K562 (cell line): Measurements from ENCODE around the gene NAA38. TPM values are rescaled to one million over a fixed set of nuclear protein-coding genes. Genes with fewer than 3 reads are reported as not detected.
A peak's percentile ranks its signal among the peaks of the same experiment; 100 is the strongest.

Experiments used
- ARID4B ChIP-seq: sonication (generic); formaldehyde crosslinking; IDR thresholded peaks from 2 replicates; pipeline ENCODE4 v1.8.0; 2022; ENCODE audit warnings: mild to moderate bottlenecking, missing genetic modification reagents
- CREB1 ChIP-seq, 2 experiments: sonication (generic) in 1 of 2; formaldehyde crosslinking in 1 of 2; IDR thresholded peaks; 2 replicates each; pipeline versions ENCODE4 v1.6.1 to v1.8.0; 2012 to 2022; ENCODE audit warnings: inconsistent platforms in 1 of 2, mild to moderate bottlenecking in 1 of 2, missing genetic modification reagents in 1 of 2, moderate library complexity in 1 of 2
- CREM ChIP-seq: IDR thresholded peaks from 2 replicates; pipeline ENCODE4 v1.6.1; 2014; ENCODE audit warnings: antibody characterized with exemption, low read depth
- ELK3 ChIP-seq: fragments of 450-650 bp; formaldehyde crosslinking; IDR thresholded peaks from 2 replicates; pipeline ENCODE4 v1.4.0; 2020; ENCODE audit warnings: mild to moderate bottlenecking
- FOXA1 ChIP-seq: fragments of 450-650 bp; IDR thresholded peaks from 2 replicates; pipeline ENCODE4 v1.6.1; 2016; ENCODE audit warnings: mild to moderate bottlenecking, borderline replicate concordance
- HMG20A ChIP-seq: fragments of 450-650 bp; formaldehyde crosslinking; conservative IDR thresholded peaks from 2 replicates; pipeline ENCODE4 v1.4.0; 2020; ENCODE audit warnings: mild to moderate bottlenecking, mixed read lengths
- MBD2 ChIP-seq: sonication (generic); IDR thresholded peaks from 2 replicates; pipeline ENCODE4 v1.6.1; 2016; ENCODE audit warnings: low read depth, borderline replicate concordance
- MNT ChIP-seq, 2 experiments: fragments of 450-650 bp; conservative IDR thresholded peaks; 2 replicates each; pipeline ENCODE4 v1.6.1; 2017; ENCODE audit warnings: mild to moderate bottlenecking in 2 of 2, moderate library complexity in 2 of 2
- MTA1 ChIP-seq: fragments of 450-650 bp; IDR thresholded peaks from 2 replicates; pipeline ENCODE4 v1.6.1; 2017; ENCODE audit warnings: borderline replicate concordance
- NCOA6 ChIP-seq: fragments of 450-650 bp; IDR thresholded peaks from 2 replicates; pipeline ENCODE4 v1.6.1; 2017; ENCODE audit warnings: mild to moderate bottlenecking
- POLR3G ChIP-seq: IDR thresholded peaks from 2 replicates; pipeline ENCODE4 v1.6.1; 2011; ENCODE audit not compliant: insufficient read length, insufficient replicate concordance; ENCODE audit errors: extremely low read depth
- ZC3H8 ChIP-seq: fragments of 450-650 bp; IDR thresholded peaks from 2 replicates; pipeline ENCODE4 v1.6.1; 2017
- ZNF217 ChIP-seq: sonication (generic); formaldehyde crosslinking; IDR thresholded peaks from 2 replicates; pipeline ENCODE4 v1.8.0; 2022; ENCODE audit warnings: mild to moderate bottlenecking, missing genetic modification reagents
- ZNF561 ChIP-seq: fragments of 450-650 bp; formaldehyde crosslinking; conservative IDR thresholded peaks from 2 replicates; pipeline ENCODE4 v1.4.0; 2020; ENCODE audit warnings: mild to moderate bottlenecking, moderate library complexity
- polyA plus RNA-seq, 8 experiments: library from polyadenylated mRNA; depleted of rRNA in 4 of 8; stranded (reverse) in 5 of 8; unstranded in 3 of 8; fragments of >200 nt; fragmentation: Nextera tagmentation in 2 of 8; fragmentation: Illumina TruSeq in 1 of 8; extraction: Ambion mirVana in 2 of 8; extraction: Trizol in 1 of 8; gene quantifications; 2 replicates each; pipeline versions ENCODE4 v1.2.1 to v1.2.3, GENCODE V29; 2011 to 2014; ENCODE audit warnings: inconsistent platforms in 1 of 8, missing spikeins in 1 of 8
- total RNA-seq, 7 experiments: library from RNA; depleted of rRNA in 6 of 7; stranded (reverse); fragments of >200 nt in 6 of 7; fragmentation: Illumina TruSeq in 2 of 7; extraction: Trizol in 2 of 7; gene quantifications; 2 replicates each; pipeline versions ENCODE4 v1.2.1 to v1.2.3, GENCODE V29; 2011 to 2021; ENCODE audit warnings: low replicate concordance in 1 of 7
- TF ChIP-seq, protein P1 (sequence below): fragments of 450-650 bp; IDR thresholded peaks from 2 replicates; pipeline ENCODE4 v1.7.0; 2016; ENCODE audit warnings: borderline replicate concordance
- TF ChIP-seq, protein P2 (sequence below), 2 experiments: fragments of 450-650 bp in 1 of 2; sonication (generic) in 1 of 2; formaldehyde crosslinking in 1 of 2; IDR thresholded peaks in 1 of 2; conservative IDR thresholded peaks in 1 of 2; 2 replicates each; pipeline versions ENCODE4 v1.6.1 to v1.8.1; 2016 to 2023; ENCODE audit warnings: mild to moderate bottlenecking in 2 of 2, moderate library complexity in 2 of 2, inconsistent platforms in 1 of 2, missing genetic modification reagents in 1 of 2

NAA38 gene
- total and polyA plus RNA-seq, 9 of the 15 experiments (the other 6 are each of a cell fraction or from before 2014, with no cell fraction given): 16.4 to 99.8 (median 57.3) TPM

- TF ChIP-seq ELK3 (CRISPR knock-in tag): no peak
- no peak for TF ChIP-seq POLR3G
- no peak for TF ChIP-seq MNT (conservative IDR thresholded peaks at IDR 0.05)
- TF ChIP-seq FOXA1: no peak
- no peak for TF ChIP-seq MBD2
- no peak for TF ChIP-seq MTA1
- TF ChIP-seq NCOA6: no peak
- no peak for TF ChIP-seq ZC3H8
- TF ChIP-seq ARID4B (CRISPR knock-in tag): 0 out of 2 replicates have a peak, but pooled peaks have one; percentile 27
- no peak for TF ChIP-seq ZNF217 (CRISPR knock-in tag)
- TF ChIP-seq ZNF561: no peak
- 0 out of 2 replicates have a peak, but pooled peaks have one; percentile 5 for TF ChIP-seq CREM
- no peak for TF ChIP-seq CREB1 (IDR thresholded peaks at IDR 0.05)
- no peak for TF ChIP-seq CREB1 (CRISPR knock-in tag; IDR thresholded peaks at IDR 0.05)
- TF ChIP-seq, protein P1, sequence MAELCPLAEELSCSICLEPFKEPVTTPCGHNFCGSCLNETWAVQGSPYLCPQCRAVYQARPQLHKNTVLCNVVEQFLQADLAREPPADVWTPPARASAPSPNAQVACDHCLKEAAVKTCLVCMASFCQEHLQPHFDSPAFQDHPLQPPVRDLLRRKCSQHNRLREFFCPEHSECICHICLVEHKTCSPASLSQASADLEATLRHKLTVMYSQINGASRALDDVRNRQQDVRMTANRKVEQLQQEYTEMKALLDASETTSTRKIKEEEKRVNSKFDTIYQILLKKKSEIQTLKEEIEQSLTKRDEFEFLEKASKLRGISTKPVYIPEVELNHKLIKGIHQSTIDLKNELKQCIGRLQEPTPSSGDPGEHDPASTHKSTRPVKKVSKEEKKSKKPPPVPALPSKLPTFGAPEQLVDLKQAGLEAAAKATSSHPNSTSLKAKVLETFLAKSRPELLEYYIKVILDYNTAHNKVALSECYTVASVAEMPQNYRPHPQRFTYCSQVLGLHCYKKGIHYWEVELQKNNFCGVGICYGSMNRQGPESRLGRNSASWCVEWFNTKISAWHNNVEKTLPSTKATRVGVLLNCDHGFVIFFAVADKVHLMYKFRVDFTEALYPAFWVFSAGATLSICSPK: no peak
- TF ChIP-seq HMG20A (CRISPR knock-in tag): no peak
- TF ChIP-seq, protein P2, sequence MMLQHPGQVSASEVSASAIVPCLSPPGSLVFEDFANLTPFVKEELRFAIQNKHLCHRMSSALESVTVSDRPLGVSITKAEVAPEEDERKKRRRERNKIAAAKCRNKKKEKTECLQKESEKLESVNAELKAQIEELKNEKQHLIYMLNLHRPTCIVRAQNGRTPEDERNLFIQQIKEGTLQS (IDR thresholded peaks at IDR 0.05): peak; percentile 97
- TF ChIP-seq, protein P2 (CRISPR knock-in tag; conservative IDR thresholded peaks at IDR 0.05): no peak
Measured at GRCh38 chr17:7838090-7839075, 19.0 kb downstream of the NAA38 start (continued).
